ENCODE measurements around the gene EDC3. TPM values are rescaled to one million over a fixed set of nuclear protein-coding genes. Genes with fewer than 3 reads are reported as not detected.

EDC3 gene
- total RNA-seq, 4 donors from 2014 or later = 14.4 to 18.8 (median 17.2) TPM

DNA sequence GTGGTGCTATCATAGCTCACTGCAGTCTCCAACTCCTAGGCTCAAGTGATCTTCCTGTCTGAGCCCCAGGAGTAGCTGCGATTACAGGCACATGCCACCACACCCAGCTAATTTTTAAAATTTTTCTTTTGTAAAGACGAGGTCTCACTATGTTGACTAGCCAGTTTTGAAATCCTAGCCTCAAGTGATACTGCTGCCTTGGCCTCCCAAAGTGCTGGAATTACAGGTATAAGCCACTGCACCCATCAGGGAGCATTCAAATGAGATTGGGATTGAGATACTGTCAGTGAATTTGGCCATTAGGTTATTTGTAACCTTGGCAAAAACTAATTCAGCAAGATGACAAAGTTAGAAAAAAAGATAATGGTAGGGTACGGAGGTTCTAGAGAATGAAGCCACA is 21.7 kb downstream of the EDC3 start:
- Histone ChIP-seq H3K4me1 (no peaks in the 10 kb centered on the region), H3K9me3 (no peaks in the 10 kb centered on the region), H3K27ac (no peak overlapping the region), H3K27me3 (no peaks in the 10 kb centered on the region), H3K36me3 (peaks cover 0 to 48% (median 9%) of the 10 kb centered on the region in 3 donors), H3K4me3 (no peak overlapping the region)
- no peak for DNase-seq (ENCODE audit: low spot score in 2 of 2)
- no peak for TF ChIP-seq POLR2A (IDR thresholded peaks at IDR 0.05)
- TF ChIP-seq, protein P1, sequence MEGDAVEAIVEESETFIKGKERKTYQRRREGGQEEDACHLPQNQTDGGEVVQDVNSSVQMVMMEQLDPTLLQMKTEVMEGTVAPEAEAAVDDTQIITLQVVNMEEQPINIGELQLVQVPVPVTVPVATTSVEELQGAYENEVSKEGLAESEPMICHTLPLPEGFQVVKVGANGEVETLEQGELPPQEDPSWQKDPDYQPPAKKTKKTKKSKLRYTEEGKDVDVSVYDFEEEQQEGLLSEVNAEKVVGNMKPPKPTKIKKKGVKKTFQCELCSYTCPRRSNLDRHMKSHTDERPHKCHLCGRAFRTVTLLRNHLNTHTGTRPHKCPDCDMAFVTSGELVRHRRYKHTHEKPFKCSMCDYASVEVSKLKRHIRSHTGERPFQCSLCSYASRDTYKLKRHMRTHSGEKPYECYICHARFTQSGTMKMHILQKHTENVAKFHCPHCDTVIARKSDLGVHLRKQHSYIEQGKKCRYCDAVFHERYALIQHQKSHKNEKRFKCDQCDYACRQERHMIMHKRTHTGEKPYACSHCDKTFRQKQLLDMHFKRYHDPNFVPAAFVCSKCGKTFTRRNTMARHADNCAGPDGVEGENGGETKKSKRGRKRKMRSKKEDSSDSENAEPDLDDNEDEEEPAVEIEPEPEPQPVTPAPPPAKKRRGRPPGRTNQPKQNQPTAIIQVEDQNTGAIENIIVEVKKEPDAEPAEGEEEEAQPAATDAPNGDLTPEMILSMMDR (IDR thresholded peaks at IDR 0.05) = no peak
- no peak for TF ChIP-seq EP300 (IDR thresholded peaks at IDR 0.05)
- 91 to 96% methylated on average over 3 of the region's 3 CpGs for WGBS, 2 donors

DNA sequence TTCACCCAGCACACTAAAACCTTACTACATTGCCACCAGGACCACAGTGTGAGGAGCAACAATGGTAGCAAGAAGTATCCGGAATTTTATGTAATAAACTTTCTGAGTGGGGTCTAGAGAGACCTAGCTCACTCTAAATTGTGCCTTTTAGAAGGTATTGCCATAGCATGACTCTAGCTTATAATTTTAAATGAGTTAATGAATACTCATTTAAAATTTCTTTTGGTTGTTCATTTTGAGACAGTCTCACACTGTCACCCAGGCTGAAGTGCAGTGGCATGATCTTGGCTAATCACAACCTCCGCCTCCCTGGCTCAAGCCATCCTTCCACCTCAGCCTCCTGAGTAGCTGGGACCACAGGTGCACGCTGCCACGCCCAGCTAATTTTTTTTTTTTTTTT is 26.2 kb downstream of the EDC3 start:
- Histone ChIP-seq H3K4me3 (no peak overlapping the region), H3K36me3 (peaks cover 0 to 63% (median 5%) of the 10 kb centered on the region in 3 donors), H3K9me3 (no peaks in the 10 kb centered on the region), H3K27me3 (no peaks in the 10 kb centered on the region), H3K27ac (no peak overlapping the region), H3K4me1 (peaks cover 0 to 8% (median 2%) of the 10 kb centered on the region in 4 donors)
- 90 to 93% methylated on average over 4 of the region's 4 CpGs for WGBS, 2 donors
- TF ChIP-seq, protein P1 (IDR thresholded peaks at IDR 0.05) = no peak
- TF ChIP-seq POLR2A (IDR thresholded peaks at IDR 0.05) (no peak), EP300 (IDR thresholded peaks at IDR 0.05) (no peak)
- no peak for DNase-seq (ENCODE audit: low spot score in 2 of 2)

DNA sequence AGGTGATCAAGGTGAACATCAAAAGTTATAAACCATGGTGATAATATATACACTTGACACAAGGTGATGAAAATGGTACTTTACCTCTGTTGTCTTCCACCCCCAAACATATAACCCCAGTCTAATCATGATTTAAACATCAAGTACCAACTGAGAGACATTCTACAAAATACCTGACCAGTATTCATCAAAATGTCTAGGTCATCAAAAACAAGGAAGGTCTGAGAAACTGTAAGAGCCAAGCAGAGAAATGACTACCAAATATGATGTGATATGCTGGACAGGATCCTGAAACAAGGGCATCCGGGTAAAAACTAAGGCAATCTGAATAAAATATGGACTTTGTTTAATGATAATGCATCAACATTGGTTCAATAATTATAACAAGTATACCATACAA is 27.8 kb downstream of the EDC3 start:
- DNase-seq (ENCODE audit: low spot score in 2 of 2) = no peak
- WGBS, 2 donors = 84 to 88% methylated on average over 1 of the region's 1 CpG
- Histone ChIP-seq H3K4me3 (no peak overlapping the region), H3K36me3 (peaks cover 0 to 49% (median 4%) of the 10 kb centered on the region in 3 donors), H3K9me3 (no peaks in the 10 kb centered on the region), H3K27ac (no peak overlapping the region), H3K4me1 (peaks cover 0 to 20% (median 10%) of the 10 kb centered on the region in 4 donors), H3K27me3 (no peaks in the 10 kb centered on the region)
- no peak for TF ChIP-seq POLR2A (IDR thresholded peaks at IDR 0.05)
- TF ChIP-seq EP300 (IDR thresholded peaks at IDR 0.05) = no peak
- TF ChIP-seq, protein P1 (IDR thresholded peaks at IDR 0.05) = no peak

DNA sequence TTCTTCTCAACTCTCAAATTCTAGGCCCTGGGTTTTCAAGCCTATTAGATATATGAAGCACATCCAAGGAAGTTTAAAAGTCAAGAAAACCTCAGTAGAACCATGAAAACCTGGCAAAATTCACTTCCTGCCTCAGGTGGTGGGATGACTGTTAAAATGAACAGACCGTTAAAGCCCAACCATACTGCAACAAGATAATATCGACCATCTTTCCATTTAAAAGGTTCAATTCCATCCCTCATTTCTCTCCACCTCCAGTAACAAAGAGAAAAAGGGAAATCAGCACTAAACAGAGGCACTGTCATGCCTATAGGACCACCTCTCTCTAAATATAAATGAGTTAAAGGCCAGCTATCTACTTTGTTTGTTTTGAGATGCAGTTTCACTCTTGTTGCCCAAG is 31.2 kb downstream of the EDC3 start:
- no peaks in the 10 kb centered on the region for H3K9me3 ChIP-seq
- no peak for TF ChIP-seq POLR2A (IDR thresholded peaks at IDR 0.05)
- TF ChIP-seq, protein P1 (IDR thresholded peaks at IDR 0.05) = no peak
- TF ChIP-seq EP300 (IDR thresholded peaks at IDR 0.05) = no peak
- peaks cover 0 to 26% (median 10%) of the 10 kb centered on the region in 4 donors for H3K4me1 ChIP-seq
- peaks cover 0 to 19% (median 0%) of the 10 kb centered on the region in 3 donors for H3K36me3 ChIP-seq
- DNase-seq (ENCODE audit: low spot score in 2 of 2) = no peak
- no peaks in the 10 kb centered on the region for H3K27me3 ChIP-seq
- H3K4me3 ChIP-seq = no peak overlapping the region
- WGBS, 2 donors = 79% methylated on average over 2 of the region's 2 CpGs
- H3K27ac ChIP-seq = peak overlapping the region in 2 of 4 donors; percentile 17 to 26

DNA sequence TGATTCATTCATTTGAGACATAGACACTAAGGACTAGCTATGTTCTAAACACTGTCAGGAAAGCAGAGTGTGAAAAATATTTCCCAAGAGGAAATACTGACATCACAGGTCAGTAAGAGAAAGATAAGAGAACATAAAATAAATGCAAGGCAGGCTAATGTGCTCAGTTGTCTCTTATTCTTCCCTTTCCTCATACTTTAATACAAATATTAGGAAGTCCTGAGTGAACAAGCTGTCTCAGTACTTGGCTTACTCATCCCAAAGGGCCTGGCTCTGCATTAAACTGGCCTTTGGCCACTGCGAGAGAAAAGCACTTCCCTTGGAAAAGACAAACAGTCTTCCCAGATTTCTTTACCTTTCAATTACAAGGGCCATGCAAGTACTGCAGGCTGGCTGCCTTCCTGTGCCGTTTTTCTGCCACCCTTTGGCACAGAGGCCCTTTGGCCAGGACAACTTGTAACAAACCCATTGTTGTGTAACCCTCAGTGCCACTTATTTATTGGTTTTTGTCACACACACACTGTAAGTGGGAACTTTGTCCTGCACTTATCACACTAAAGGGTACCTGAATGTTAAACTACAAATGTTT is 31.7 kb downstream of the EDC3 start:
- 17 to 28% methylated on average over 2 of the region's 2 CpGs for WGBS, 2 donors
- no peaks in the 10 kb centered on the region for H3K27me3 ChIP-seq
- H3K27ac ChIP-seq = peak overlapping the region in 2 of 4 donors; percentile 17 to 26
- no peak overlapping the region for H3K4me3 ChIP-seq
- peaks cover 0 to 26% (median 10%) of the 10 kb centered on the region in 4 donors for H3K4me1 ChIP-seq
- peaks cover 0 to 18% (median 0%) of the 10 kb centered on the region in 3 donors for H3K36me3 ChIP-seq
- TF ChIP-seq POLR2A (IDR thresholded peaks at IDR 0.05) = no peak
- TF ChIP-seq EP300 (IDR thresholded peaks at IDR 0.05) = peak in 1 of 2 donors; percentile 44
- TF ChIP-seq, protein P1 (IDR thresholded peaks at IDR 0.05) = no peak
- H3K9me3 ChIP-seq = no peaks in the 10 kb centered on the region
- peak in 1 of 2 donors; percentile 12 for DNase-seq (ENCODE audit: low spot score in 2 of 2)
